HG02885 (cell line): ENCODE results near the gene USH1G.
"Not testable (repeated sequence)": the region's sequence is repeated elsewhere in the genome, so short reads cannot be mapped to it uniquely, and the experiment has no call there.

Experiments used
- ATAC-seq: cut with Tn5 transposase; IDR thresholded peaks from one replicate; pipeline ENCODE4 v1.9.1; 2021; ENCODE audit warnings: mild to moderate bottlenecking; ENCODE audit not compliant: unreplicated experiment, poor library complexity

Gene USH1G

DNA sequence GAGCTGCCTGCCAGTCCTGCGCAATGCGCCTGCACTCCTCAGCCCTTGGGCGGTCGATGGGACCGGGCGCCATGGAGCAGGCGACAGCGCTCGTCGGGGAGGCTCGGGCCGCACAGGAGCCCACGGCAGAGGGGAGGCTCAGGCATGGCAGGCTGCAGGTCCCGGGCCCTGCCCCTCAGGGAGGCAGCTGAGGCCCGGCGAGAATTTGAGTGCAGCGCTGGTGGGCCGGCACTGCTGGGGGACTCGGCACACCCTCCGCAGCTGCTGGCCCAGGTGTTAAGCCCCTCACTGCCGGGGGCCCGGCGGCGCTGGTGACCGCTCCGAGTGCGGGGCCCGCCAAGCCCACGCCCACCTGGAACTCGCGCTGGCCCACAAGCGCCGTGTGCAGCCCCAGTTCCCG is 16.0 kb downstream of the USH1G start:
- ATAC-seq: no peak

DNA sequence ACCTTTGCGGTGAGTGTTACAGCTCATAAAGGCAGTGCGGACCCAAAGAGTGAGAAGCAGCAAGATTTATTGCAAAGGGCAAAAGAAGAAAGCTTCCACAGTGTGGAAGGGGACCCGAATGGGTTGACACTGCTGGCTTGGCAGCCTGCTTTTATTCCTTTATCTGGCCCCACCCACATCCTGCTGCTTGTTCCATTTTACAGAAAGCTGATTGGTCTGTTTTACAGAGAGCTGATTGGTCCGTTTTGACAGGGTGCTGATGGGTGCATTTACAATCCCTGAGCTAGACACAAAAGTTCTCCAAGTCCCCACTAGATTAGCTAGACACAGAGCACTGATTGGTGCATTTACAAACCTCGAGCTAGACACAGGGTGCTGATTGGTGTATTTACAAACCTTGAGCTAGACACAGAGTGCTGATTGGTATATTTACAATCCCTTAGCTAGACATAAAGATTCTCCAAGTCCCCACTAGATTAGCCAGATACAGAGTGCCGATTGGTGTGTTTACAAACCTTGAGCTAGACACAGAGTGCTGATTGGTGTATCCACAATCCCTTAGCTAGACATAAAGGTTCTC is 16.8 kb downstream of the USH1G start:
- not testable (repeated sequence) for ATAC-seq

DNA sequence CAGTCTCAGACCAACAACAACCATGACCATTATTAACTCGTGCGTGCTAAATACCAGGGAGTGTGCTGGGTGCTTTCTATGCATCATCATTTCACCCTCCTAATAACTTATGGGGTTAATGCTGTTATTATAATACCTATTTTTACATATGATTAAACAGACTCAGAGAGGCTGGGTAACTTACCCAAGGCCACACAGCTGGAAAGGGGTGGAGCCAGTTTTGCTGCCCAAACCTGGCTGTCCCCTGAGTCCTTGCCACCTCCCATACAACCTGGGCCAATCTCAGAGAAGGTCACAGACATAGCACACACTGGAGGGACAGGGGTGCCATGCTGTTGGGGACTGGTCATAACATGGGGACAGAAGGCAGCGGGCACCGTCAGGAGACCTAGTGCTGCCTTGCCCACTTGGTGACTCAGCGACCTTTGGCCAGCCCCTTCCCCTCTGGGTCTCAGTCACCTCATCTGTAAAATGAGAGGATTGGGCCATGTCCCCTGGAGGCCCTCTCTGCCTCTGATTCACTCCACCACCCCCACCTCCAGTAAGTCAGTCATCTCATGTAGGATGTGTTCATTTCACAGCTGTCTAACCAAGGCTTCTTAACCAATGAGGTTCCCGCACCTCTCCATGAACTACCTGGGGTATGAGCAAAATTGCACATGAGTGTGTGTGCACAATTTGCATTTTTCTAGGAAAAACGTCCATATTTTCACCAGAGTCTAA is 18.2 kb downstream of the USH1G start:
- ATAC-seq: no peak

DNA sequence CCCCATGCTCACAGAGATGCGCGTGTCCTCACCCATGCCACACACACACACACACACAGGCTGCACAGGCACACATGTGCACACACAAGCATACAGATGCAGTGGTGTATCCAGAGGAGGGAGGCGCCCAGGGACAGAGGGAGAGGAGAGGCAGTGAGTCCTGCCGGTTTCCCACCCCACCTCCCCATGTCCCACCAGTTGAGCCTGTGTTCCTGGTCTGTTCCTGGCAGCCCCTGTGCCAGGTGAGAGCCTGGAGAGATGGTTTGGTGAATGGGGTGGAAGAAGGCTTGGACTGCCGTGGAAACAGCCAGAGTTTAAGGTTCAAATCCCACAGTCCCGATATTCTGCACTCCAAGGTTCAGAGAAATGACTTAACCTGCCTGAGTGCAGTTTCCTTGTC is 19.4 kb downstream of the USH1G start:
- no peak for ATAC-seq

DNA sequence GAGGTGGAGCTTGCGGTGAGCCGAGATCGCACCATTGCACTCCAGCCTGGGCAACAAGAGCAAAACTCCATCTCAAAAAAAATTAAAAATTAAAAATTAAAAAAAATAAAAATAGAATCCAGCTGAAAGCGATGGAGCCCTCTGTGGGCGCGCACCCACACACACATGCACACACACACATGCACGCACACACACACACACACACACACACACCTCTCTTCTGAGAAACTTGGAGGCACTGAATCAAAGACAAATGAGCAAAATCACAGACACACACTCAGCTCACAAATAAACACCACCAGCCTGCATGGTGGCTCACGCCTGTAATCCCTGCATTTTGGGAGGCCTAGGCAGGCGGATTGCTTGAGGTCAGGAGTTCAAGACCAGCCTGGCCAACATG is 20.0 kb downstream of the USH1G start:
- ATAC-seq: no peak

GRCh38 chr17:74901353-74902135 is 21.5 kb downstream of the USH1G start:
- no peak for ATAC-seq

DNA sequence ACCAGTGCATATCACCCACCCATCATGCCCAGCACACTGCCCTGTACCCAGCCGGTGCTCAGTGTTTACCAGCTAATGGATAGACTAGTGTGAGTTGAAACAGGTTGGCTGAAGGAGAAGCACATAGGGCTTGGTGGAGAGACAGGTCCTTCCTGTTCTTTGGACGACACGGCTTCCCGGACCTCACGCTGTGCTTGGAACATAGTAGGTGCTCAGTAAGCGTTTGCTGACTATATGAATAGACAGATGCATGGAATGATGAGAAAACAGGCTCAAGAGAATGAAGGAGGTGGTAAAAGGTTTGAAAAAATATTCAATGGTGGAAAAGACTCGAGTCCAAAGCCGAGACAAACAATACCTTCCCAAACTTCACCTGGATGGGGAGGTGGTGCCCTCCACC is 22.8 kb downstream of the USH1G start:
- ATAC-seq: no peak

- ATAC-seq: no peak
These were observed 24.6 kb downstream of the USH1G start for GRCh38 chr17:74898376-74898946.

GRCh38 chr17:74893936-74894671 is 29.0 kb downstream of the USH1G start:
- no peak for ATAC-seq

- no peak for ATAC-seq
These were observed 29.8 kb downstream of the USH1G start, which contains the start of gene FADS6 for GRCh38 chr17:74892974-74893911. FADS6 (minus strand) TSS chr17:74893633; CDS start chr17:74893595, 38 bp downstream.

DNA sequence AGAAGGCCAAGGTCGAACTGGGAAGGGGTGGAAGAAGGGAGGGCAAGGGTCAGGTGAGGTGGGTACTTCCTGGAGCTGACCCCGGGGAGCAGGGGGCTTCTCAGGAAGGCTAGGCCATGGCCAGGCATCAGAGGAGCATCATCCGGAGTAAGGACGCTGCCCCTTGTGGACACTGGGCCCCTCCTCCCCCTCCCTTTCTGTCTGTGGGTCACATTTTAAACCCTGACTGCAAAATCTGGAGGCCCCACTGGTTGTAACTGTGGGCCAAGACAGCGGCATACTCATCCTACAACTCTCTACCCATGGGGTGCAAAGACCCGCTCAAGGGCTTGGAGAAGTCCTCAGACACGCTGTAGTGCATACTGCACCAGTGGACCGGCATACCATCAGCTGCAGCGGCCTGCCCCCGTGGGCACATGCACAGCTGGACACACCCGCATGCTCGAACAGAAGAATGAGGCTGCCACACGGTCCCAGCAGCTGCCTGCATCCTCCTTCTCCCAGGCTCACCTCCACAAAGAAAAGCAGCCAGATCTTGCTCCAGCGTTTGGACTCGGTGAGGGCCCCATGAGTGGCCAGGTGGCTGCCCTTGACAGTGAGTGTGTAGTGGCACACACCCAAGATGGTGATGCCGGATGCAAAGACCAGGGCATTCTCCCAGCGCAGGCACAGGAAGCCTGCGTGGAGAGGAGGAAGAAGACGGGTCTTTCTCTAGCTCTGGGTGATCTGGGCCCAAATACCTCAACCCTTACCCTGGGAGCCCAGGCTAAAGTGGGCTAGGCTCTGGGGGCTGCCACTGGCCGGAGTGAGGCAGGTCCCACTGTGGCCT is 30.8 kb downstream of the USH1G start:
- ATAC-seq: no peak

DNA sequence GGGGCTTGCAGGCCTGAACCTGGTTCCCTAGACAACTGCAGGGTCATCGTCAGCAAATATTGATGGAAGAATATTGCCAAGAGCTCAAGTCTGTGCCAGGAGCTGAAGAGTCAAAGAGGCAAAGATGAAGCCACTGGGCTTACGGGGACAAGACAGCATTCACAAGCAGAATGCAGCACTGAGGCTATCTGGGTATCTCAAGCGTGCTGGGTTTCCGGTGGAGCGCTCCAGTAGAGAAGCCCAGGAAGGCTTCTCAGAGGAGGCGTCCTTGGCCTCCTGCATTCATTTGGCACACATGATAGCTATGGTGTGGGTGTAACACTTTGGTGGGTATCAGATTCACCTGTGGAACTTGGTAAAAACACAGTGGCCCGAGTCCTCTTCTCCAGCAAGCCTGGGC is 32.5 kb downstream of the USH1G start:
- no peak for ATAC-seq

GRCh38 chr17:74888469-74888868 is 34.6 kb downstream of the USH1G start:
- ATAC-seq: no peak

DNA sequence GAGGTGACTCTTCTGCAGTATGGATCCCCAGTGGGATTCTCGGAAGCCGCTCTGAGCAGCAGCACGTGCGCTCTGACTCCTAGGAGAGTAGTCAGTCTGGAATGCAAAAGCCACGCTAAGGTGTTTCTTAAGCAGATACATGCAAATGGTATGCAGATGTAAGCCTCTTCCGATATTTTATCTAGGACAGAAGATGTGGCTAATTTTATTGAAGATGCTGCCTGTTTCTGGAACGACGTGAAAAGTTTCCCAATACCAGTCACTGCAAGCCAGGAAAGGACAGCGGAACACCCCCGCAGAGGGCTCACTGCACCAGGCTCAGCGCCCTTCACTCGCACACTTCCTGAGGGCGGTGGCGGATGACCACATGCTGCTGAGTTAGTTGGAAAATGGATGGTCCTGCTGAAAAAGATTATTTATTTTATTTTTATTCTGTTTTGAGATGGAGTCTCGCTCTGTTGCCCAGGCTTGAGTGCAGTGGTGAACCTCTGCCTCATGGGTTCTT is 39.8 kb downstream of the USH1G start:
- no peak for ATAC-seq

DNA sequence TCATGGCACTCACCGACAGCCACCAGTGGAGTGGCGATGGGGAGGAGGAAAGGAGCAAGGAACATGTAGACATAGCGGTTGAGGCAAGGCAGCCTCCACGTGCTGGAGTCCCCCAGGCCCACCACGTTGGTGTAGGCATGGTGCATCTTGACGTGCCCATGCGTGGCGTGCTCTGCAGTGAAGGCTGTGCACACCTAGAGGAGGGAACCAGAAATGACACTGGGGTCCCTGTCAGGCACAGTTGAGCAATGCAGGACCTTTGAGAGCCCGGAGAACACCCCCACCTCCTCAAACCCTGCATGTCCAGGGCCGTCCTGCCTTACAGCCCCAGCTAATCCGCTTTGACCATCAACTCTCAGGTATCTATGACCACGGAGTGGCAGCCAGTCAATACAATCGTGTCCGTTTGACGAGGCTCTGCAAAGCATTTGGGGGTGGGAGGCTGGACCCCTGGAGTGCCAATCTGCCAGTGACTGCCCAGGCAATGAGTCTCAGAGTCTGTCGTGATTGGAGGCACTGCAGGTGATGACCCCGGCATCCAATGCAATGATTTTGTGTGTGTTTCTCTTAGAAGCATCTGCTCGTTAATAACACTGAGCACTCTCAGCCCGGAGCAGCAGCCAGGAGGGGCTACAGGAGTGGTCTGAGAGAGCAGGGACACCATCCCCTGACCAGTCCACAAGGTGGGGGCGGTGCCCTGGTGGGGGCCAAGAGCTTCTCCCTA is 40.4 kb downstream of the USH1G start:
- no peak for ATAC-seq

GRCh38 chr17:74881073-74881472 is 42.0 kb downstream of the USH1G start:
- no peak for ATAC-seq

DNA sequence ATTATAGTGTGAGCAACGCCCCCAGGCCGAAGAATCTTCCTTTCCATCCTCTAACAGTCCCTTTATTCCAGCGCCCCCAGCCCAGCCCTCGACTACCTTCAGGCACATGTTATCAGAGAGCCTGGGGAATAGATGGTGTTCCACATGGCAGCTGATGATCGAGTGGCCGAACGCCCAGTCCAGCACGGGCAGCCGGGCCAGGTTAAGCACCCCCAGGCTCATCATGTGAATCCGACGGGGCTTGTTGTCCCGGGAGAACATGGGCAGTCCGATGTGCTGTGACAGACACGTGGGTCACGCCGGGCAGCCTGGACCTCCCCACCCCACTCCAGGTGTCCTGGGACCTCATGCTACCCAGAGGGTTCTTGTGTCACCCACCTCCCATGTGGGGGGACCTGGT is 43.7 kb downstream of the USH1G start:
- no peak for ATAC-seq

DNA sequence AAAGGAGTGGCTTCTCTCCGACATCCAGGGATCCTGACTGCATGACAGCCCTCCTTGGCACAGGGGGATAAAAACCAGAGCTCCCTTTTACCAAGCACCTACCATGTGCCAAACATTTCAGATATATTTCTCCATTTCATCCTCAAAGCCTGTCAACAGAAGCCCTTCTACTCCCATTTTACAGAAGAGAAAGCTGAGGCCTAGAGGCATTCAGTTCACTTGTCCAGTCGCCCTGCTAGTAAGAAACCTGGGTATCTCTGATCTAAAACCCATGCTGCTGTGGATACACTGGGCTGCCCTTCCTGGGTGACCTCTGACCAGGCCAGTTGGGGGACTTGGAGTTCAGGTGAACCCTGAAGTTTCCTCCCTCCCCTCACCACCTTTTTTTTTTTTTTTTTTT is 44.4 kb downstream of the USH1G start:
- no peak for ATAC-seq
